Daoy (cell line): ENCODE results near the gene GGT6. TPM values are rescaled to one million over a fixed set of nuclear protein-coding genes. Genes with fewer than 3 reads are reported as not detected.
A peak's percentile ranks its signal among the peaks of the same experiment; 100 is the strongest.

Experiments used
- DNase-seq: peaks from one replicate; pipeline ENCODE4 v3.0.0-alpha.2; 2015; ENCODE audit warnings: low read depth
- total RNA-seq: library from RNA; depleted of rRNA; stranded (reverse); fragments of >200 nt; shearing (Covaris generic); gene quantifications from 2 replicates; pipeline ENCODE4 v1.2.3, GENCODE V29; 2014

Gene GGT6
- total RNA-seq, 1 experiment from 2014 or later, result not detected

- DNase-seq, result no peak
These were observed 15.8 kb upstream of the GGT6 start for GRCh38 chr17:4576161-4576558.

GRCh38 chr17:4574448-4575045 lies 14.2 kb upstream of the GGT6 start:
- no peak for DNase-seq

GRCh38 chr17:4573669-4574068 lies 13.3 kb upstream of the GGT6 start:
- peak; percentile 68 for DNase-seq

- no peak for DNase-seq
These were observed 12.7 kb upstream of the GGT6 start for GRCh38 chr17:4573115-4573514.

GRCh38 chr17:4572131-4572530 lies 11.8 kb upstream of the GGT6 start:
- no peak for DNase-seq

GRCh38 chr17:4569591-4569990 lies 9.2 kb upstream of the GGT6 start:
- no peak for DNase-seq

- DNase-seq, result peak; percentile 70
These were observed 6.4 kb upstream of the GGT6 start for GRCh38 chr17:4566785-4567184.

- peak; percentile 86 for DNase-seq
These were observed 5.1 kb upstream of the GGT6 start for GRCh38 chr17:4565209-4566141.

GRCh38 chr17:4562015-4562969 lies 1.9 kb upstream of the GGT6 start:
- DNase-seq, result no peak

GRCh38 chr17:4560837-4561256 lies 470 bp upstream of the GGT6 start:
- DNase-seq, result no peak

- DNase-seq, result no peak
These were observed 411 bp downstream of the GGT6 start for GRCh38 chr17:4559966-4560365.

GRCh38 chr17:4559139-4559791 lies 1.1 kb downstream of the GGT6 start:
- DNase-seq, result no peak

- no peak for DNase-seq
These were observed 1.9 kb downstream of the GGT6 start for GRCh38 chr17:4558347-4558971.

- no peak for DNase-seq
These were observed 2.6 kb downstream of the GGT6 start for GRCh38 chr17:4557626-4558346.

GRCh38 chr17:4556996-4557395 lies 3.4 kb downstream of the GGT6 start:
- no peak for DNase-seq

- no peak for DNase-seq
These were observed 4.3 kb downstream of the GGT6 start for GRCh38 chr17:4555873-4556759.

- DNase-seq, result peak; percentile 98
These were observed 5.2 kb downstream of the GGT6 start, which contains the start of gene MYBBP1A for GRCh38 chr17:4554997-4555799. Gene MYBBP1A, minus strand, starts transcription at chr17:4555384. Its CDS starts 60 bp downstream, at chr17:4555324.

GRCh38 chr17:4554441-4554996 lies 5.9 kb downstream of the GGT6 start:
- DNase-seq, result peak; percentile 9
